ENCODE results near the gene TSPAN3.

- TF ChIP-seq CTCF (IDR thresholded peaks at IDR 0.05) (no peak), POLR2AphosphoS5 (IDR thresholded peaks at IDR 0.05; ENCODE audit: insufficient read depth in 1 of 2, low read depth in 1 of 2) (no peak), POLR2A (IDR thresholded peaks at IDR 0.05) (no peak)
These were observed 74.8 kb downstream of the TSPAN3 start for GRCh38 chr15:76996076-76996525.

Measured in vagina (tissue), 2 donors.